ENCODE results near the gene ZFAND3. TPM values are rescaled to one million over a fixed set of nuclear protein-coding genes. Genes with fewer than 3 reads are reported as not detected.

The ZFAND3 gene
- total RNA-seq, 6 experiments from 2014 or later, result 75.2 to 93.2 (median 87.0) TPM

- no peak for DNase-seq
- TF ChIP-seq, protein P1, sequence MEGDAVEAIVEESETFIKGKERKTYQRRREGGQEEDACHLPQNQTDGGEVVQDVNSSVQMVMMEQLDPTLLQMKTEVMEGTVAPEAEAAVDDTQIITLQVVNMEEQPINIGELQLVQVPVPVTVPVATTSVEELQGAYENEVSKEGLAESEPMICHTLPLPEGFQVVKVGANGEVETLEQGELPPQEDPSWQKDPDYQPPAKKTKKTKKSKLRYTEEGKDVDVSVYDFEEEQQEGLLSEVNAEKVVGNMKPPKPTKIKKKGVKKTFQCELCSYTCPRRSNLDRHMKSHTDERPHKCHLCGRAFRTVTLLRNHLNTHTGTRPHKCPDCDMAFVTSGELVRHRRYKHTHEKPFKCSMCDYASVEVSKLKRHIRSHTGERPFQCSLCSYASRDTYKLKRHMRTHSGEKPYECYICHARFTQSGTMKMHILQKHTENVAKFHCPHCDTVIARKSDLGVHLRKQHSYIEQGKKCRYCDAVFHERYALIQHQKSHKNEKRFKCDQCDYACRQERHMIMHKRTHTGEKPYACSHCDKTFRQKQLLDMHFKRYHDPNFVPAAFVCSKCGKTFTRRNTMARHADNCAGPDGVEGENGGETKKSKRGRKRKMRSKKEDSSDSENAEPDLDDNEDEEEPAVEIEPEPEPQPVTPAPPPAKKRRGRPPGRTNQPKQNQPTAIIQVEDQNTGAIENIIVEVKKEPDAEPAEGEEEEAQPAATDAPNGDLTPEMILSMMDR (IDR thresholded peaks at IDR 0.05), result no peak
- H3K27me3 Mint-ChIP-seq (ENCODE audit: insufficient read depth), result peaks cover 1% of the 10 kb centered on the region
- peaks cover 7% of the 10 kb centered on the region; the same call in 1 of the 2 replicates for H3K9me3 Mint-ChIP-seq
- peaks cover 51% of the 10 kb centered on the region for H3K4me1 Mint-ChIP-seq (ENCODE audit: low read depth)
- no peak overlapping the region for H3K4me3 Mint-ChIP-seq
- H3K36me3 Mint-ChIP-seq (ENCODE audit: low read depth), result peaks cover 33% of the 10 kb centered on the region
- H3K27ac Mint-ChIP-seq, result no peak overlapping the region
Observed at GRCh38 chr6:37967651-37968050, 148.1 kb downstream of the ZFAND3 start.

DNA sequence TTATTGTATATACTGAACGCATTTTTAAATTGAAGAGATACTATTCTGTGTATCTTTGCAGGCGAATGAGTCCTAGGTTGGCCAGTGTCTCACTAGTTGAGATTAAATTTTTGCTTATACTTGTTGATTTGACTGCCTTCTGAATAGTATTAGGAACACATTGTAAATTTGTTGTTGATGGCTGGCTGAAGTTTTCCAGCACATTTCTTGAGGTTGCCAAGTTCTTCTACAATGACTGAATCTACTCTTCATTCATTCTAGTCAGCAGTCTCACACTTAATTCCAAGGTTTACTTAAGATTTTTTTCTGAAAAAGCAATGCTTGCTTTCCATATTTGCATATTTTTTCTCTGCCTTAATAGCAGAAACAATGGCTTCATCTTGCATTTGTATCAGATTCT, 151.7 kb downstream of the ZFAND3 start:
- DNase-seq, result no peak
- Mint-ChIP-seq H3K9me3 (peaks cover 17% of the 10 kb centered on the region; the same call in 1 of the 2 replicates), H3K4me3 (no peak overlapping the region), H3K27me3 (ENCODE audit: insufficient read depth) (no peaks in the 10 kb centered on the region; the same call in none of the 2 replicates), H3K36me3 (ENCODE audit: low read depth) (peaks cover 38% of the 10 kb centered on the region), H3K27ac (no peak overlapping the region), H3K4me1 (ENCODE audit: low read depth) (peaks cover 34% of the 10 kb centered on the region)
- TF ChIP-seq, protein P1 (IDR thresholded peaks at IDR 0.05), result no peak

DNA sequence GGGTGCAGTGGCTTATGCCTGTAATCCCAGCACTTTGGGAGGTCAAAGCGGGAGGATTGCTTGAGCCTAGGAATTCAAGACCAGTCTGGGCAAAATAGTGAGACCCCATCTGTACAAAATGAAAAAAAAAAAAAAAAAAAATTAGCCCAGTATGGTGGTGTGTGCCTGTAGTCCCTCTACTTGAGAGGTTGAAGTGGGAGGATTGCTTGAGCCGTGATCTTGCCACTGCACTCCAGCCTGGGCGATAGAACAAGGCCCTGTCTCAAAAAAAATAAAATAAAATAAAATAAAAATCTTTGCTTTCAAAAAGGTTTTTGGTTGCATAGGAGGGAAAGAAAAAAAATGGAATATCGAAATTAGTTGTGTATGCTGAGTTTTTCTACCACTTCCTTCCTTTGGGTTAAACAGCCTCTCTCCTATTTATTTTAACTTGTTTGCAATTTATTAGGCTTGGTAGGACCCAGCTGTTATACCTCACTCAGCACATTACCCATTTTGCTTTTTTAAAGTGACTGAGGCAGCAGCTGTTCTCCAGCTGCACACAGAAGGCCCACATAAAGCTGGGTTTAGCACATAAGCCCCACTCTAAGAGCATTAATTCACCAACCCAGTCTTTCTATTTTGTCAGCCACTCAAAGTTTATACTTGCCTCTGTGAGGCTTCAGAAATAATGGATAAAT, 152.3 kb downstream of the ZFAND3 start:
- Mint-ChIP-seq H3K9me3 (peaks cover 17% of the 10 kb centered on the region; the same call in 1 of the 2 replicates), H3K27me3 (ENCODE audit: insufficient read depth) (no peaks in the 10 kb centered on the region; the same call in none of the 2 replicates), H3K4me3 (no peak overlapping the region), H3K27ac (no peak overlapping the region), H3K36me3 (ENCODE audit: low read depth) (peaks cover 44% of the 10 kb centered on the region), H3K4me1 (ENCODE audit: low read depth) (peaks cover 34% of the 10 kb centered on the region)
- TF ChIP-seq, protein P1 (IDR thresholded peaks at IDR 0.05), result no peak
- DNase-seq, result no peak

DNA sequence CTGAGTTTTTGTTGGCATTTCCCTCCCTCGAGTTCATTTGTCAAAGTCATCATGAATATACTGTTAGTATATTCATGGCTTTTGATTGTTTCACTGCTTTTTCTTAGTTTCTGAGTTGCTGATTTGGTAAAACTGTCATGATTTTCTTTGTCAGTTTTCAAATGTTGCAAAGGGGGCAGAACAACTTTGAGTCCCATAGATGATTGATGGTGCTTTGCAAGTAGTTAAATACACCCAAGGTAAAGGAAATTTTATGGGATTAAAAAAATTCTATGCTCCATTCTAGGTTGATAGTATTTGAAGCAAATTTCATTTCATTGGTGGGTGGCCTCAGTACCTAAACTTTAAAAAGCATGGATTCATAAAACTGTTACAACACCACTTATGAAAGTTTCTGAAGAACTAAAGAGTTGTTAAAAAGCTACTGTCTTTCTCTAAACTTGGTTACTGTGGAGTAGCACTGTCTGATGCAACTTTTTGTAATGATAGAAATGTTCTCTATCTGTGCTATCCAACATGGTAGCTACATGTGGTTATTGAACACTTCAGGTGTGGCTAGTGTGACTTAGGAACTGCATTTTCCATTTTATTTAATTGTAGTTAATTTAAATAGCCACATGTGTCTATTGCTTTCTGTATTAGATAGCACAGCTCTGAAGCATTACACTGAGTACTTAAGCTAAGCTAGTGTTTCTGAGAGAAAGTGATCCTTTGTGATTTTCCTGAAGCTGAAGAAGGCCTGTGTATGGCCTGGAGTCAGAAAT, 153.6 kb downstream of the ZFAND3 start:
- H3K27me3 Mint-ChIP-seq (ENCODE audit: insufficient read depth), result no peaks in the 10 kb centered on the region; the same call in 1 of the 2 replicates
- no peak for DNase-seq
- peaks cover 26% of the 10 kb centered on the region for H3K4me1 Mint-ChIP-seq (ENCODE audit: low read depth)
- no peak overlapping the region for H3K4me3 Mint-ChIP-seq
- H3K27ac Mint-ChIP-seq, result no peak overlapping the region
- peaks cover 17% of the 10 kb centered on the region; the same call in 1 of the 2 replicates for H3K9me3 Mint-ChIP-seq
- TF ChIP-seq, protein P1 (IDR thresholded peaks at IDR 0.05), result no peak
- peaks cover 35% of the 10 kb centered on the region for H3K36me3 Mint-ChIP-seq (ENCODE audit: low read depth)

DNA sequence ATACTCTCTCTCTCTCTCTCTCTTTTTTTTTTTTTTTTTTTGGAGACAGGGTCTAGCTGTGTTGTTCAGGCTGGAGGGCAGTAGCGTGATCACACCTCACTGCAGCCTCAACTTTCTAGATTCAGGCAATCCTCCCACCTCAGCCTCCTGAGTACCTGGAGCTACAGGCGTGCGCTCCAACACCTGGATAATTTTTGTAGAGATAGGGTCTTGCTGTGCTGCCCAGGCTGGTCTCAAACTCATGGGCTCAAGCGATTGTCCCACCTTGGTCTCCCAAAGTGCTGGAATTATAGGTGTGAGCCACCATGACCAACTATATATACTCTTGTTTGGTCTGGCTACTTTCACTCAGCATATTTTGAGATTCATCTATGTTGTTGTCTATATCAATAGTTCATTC, 154.9 kb downstream of the ZFAND3 start:
- peaks cover 29% of the 10 kb centered on the region for H3K4me1 Mint-ChIP-seq (ENCODE audit: low read depth)
- TF ChIP-seq, protein P1 (IDR thresholded peaks at IDR 0.05), result no peak
- H3K4me3 Mint-ChIP-seq, result no peak overlapping the region
- peaks cover 17% of the 10 kb centered on the region; the same call in 1 of the 2 replicates for H3K9me3 Mint-ChIP-seq
- peaks cover 33% of the 10 kb centered on the region for H3K36me3 Mint-ChIP-seq (ENCODE audit: low read depth)
- H3K27ac Mint-ChIP-seq, result no peak overlapping the region
- no peaks in the 10 kb centered on the region for H3K27me3 Mint-ChIP-seq (ENCODE audit: insufficient read depth)
- DNase-seq, result no peak
